Measurements from ENCODE around the gene CRYBB3. TPM values are rescaled to one million over a fixed set of nuclear protein-coding genes. Genes with fewer than 3 reads are reported as not detected.
A peak's percentile ranks its signal among the peaks of the same experiment; 100 is the strongest.
"Not testable (repeated sequence)": the region's sequence is repeated elsewhere in the genome, so short reads cannot be mapped to it uniquely, and the experiment has no call there.

The CRYBB3 gene
- total RNA-seq, 2 experiments from 2014 or later, result 0.26 to 0.35 TPM

- Mint-ChIP-seq H3K36me3 (no peaks in the 10 kb centered on the region), H3K4me3 (no peak overlapping the region), H3K9me3 (peaks cover 4% of the 10 kb centered on the region), H3K27ac (no peak overlapping the region), H3K27me3 (peaks cover 12% of the 10 kb centered on the region), H3K4me1 (peaks cover 2% of the 10 kb centered on the region)
- no peak for DNase-seq
These were observed 9.3 kb downstream of the CRYBB3 start for GRCh38 chr22:25208743-25209505.

GRCh38 chr22:25210793-25211192 lies 11.1 kb downstream of the CRYBB3 start:
- no peak overlapping the region for H3K27ac Mint-ChIP-seq
- H3K36me3 Mint-ChIP-seq, result no peaks in the 10 kb centered on the region
- H3K27me3 Mint-ChIP-seq, result peaks cover 14% of the 10 kb centered on the region
- DNase-seq, result no peak
- peaks cover 2% of the 10 kb centered on the region for H3K4me1 Mint-ChIP-seq
- no peak overlapping the region for H3K4me3 Mint-ChIP-seq
- peaks cover 4% of the 10 kb centered on the region for H3K9me3 Mint-ChIP-seq

- Mint-ChIP-seq H3K36me3 (no peaks in the 10 kb centered on the region), H3K27me3 (peaks cover 18% of the 10 kb centered on the region), H3K4me3 (no peak overlapping the region), H3K9me3 (peaks cover 4% of the 10 kb centered on the region), H3K4me1 (peaks cover 2% of the 10 kb centered on the region), H3K27ac (no peak overlapping the region)
- DNase-seq, result no peak
These were observed 12.7 kb downstream of the CRYBB3 start for GRCh38 chr22:25212337-25212736.

- peaks cover 4% of the 10 kb centered on the region for H3K9me3 Mint-ChIP-seq
- DNase-seq, result no peak
- H3K36me3 Mint-ChIP-seq, result no peaks in the 10 kb centered on the region
- H3K27ac Mint-ChIP-seq, result no peak overlapping the region
- peaks cover 18% of the 10 kb centered on the region for H3K27me3 Mint-ChIP-seq
- peaks cover 2% of the 10 kb centered on the region for H3K4me1 Mint-ChIP-seq
- no peak overlapping the region for H3K4me3 Mint-ChIP-seq
These were observed 13.6 kb downstream of the CRYBB3 start for GRCh38 chr22:25213221-25213620.

GRCh38 chr22:25216230-25216629 lies 16.6 kb downstream of the CRYBB3 start:
- H3K9me3 Mint-ChIP-seq, result peaks cover 4% of the 10 kb centered on the region
- no peak overlapping the region for H3K4me3 Mint-ChIP-seq
- no peaks in the 10 kb centered on the region for H3K36me3 Mint-ChIP-seq
- H3K4me1 Mint-ChIP-seq, result peaks cover 2% of the 10 kb centered on the region
- peaks cover 18% of the 10 kb centered on the region for H3K27me3 Mint-ChIP-seq
- no peak overlapping the region for H3K27ac Mint-ChIP-seq
- DNase-seq, result no peak

GRCh38 chr22:25219211-25219689 lies 19.6 kb downstream of the CRYBB3 start, which contains the start of gene CRYBB2:
TSS of gene CRYBB2 (plus strand) at chr22:25219639. CDS start at chr22:25221430, 1,791 bp downstream.
- no peak within 1 kb of the TSS for H3K27ac Mint-ChIP-seq
- H3K4me3 Mint-ChIP-seq, result no peak within 1 kb of the TSS
- H3K36me3 Mint-ChIP-seq, result no peaks in the 10 kb centered on the region
- H3K27me3 Mint-ChIP-seq, result peaks cover 10% of the 10 kb centered on the region
- no peak for DNase-seq
- H3K9me3 Mint-ChIP-seq, result no peaks in the 10 kb centered on the region
- no peaks in the 10 kb centered on the region for H3K4me1 Mint-ChIP-seq

GRCh38 chr22:25219948-25220442 lies 20.3 kb downstream of the CRYBB3 start:
- H3K36me3 Mint-ChIP-seq, result no peaks in the 10 kb centered on the region
- no peaks in the 10 kb centered on the region for H3K9me3 Mint-ChIP-seq
- H3K27me3 Mint-ChIP-seq, result peaks cover 10% of the 10 kb centered on the region
- DNase-seq, result no peak
- H3K4me1 Mint-ChIP-seq, result no peaks in the 10 kb centered on the region
- H3K27ac Mint-ChIP-seq, result no peak overlapping the region
- no peak overlapping the region for H3K4me3 Mint-ChIP-seq

GRCh38 chr22:25221790-25222189 lies 22.1 kb downstream of the CRYBB3 start:
- Mint-ChIP-seq H3K4me3 (no peak overlapping the region), H3K27me3 (peaks cover 4% of the 10 kb centered on the region), H3K9me3 (no peaks in the 10 kb centered on the region), H3K36me3 (no peaks in the 10 kb centered on the region), H3K27ac (no peak overlapping the region), H3K4me1 (no peaks in the 10 kb centered on the region)
- no peak for DNase-seq

GRCh38 chr22:25223269-25223850 lies 23.7 kb downstream of the CRYBB3 start:
- Mint-ChIP-seq H3K27me3 (peaks cover 4% of the 10 kb centered on the region), H3K4me1 (no peaks in the 10 kb centered on the region), H3K27ac (no peak overlapping the region), H3K36me3 (no peaks in the 10 kb centered on the region), H3K9me3 (no peaks in the 10 kb centered on the region), H3K4me3 (no peak overlapping the region)
- no peak for DNase-seq

- no peaks in the 10 kb centered on the region for H3K36me3 Mint-ChIP-seq
- no peaks in the 10 kb centered on the region for H3K9me3 Mint-ChIP-seq
- H3K4me3 Mint-ChIP-seq, result no peak overlapping the region
- DNase-seq, result no peak
- H3K27ac Mint-ChIP-seq, result no peak overlapping the region
- peaks cover 25% of the 10 kb centered on the region for H3K27me3 Mint-ChIP-seq
- no peaks in the 10 kb centered on the region for H3K4me1 Mint-ChIP-seq
These were observed 29.2 kb downstream of the CRYBB3 start for GRCh38 chr22:25228822-25229221.

GRCh38 chr22:25230760-25231159 lies 31.1 kb downstream of the CRYBB3 start:
- not testable (repeated sequence) for H3K4me3 Mint-ChIP-seq, H3K4me1 Mint-ChIP-seq, H3K36me3 Mint-ChIP-seq, DNase-seq, H3K9me3 Mint-ChIP-seq, H3K27ac Mint-ChIP-seq
- H3K27me3 Mint-ChIP-seq, result peaks cover 41% of the 10 kb centered on the region

- no peaks in the 10 kb centered on the region for H3K9me3 Mint-ChIP-seq
- peaks cover 52% of the 10 kb centered on the region for H3K27me3 Mint-ChIP-seq
- no peaks in the 10 kb centered on the region for H3K36me3 Mint-ChIP-seq
- H3K4me3 Mint-ChIP-seq, result no peak overlapping the region
- DNase-seq, result no peak
- no peak overlapping the region for H3K27ac Mint-ChIP-seq
- H3K4me1 Mint-ChIP-seq, result peaks cover 4% of the 10 kb centered on the region
These were observed 32.6 kb downstream of the CRYBB3 start for GRCh38 chr22:25232301-25232700.

- H3K27ac Mint-ChIP-seq, H3K4me3 Mint-ChIP-seq, DNase-seq, H3K9me3 Mint-ChIP-seq, H3K36me3 Mint-ChIP-seq, H3K4me1 Mint-ChIP-seq: not testable (repeated sequence)
- H3K27me3 Mint-ChIP-seq, result peaks cover 58% of the 10 kb centered on the region
These were observed 34.0 kb downstream of the CRYBB3 start for GRCh38 chr22:25233706-25234105.

GRCh38 chr22:25235547-25236290 lies 36.1 kb downstream of the CRYBB3 start:
- H3K27me3 Mint-ChIP-seq, result peaks cover 63% of the 10 kb centered on the region
- peak; percentile 80 for DNase-seq
- H3K9me3 Mint-ChIP-seq, result no peaks in the 10 kb centered on the region
- H3K27ac Mint-ChIP-seq, result no peak overlapping the region
- no peaks in the 10 kb centered on the region for H3K36me3 Mint-ChIP-seq
- H3K4me3 Mint-ChIP-seq, result no peak overlapping the region
- peaks cover 4% of the 10 kb centered on the region for H3K4me1 Mint-ChIP-seq

- Mint-ChIP-seq H3K4me1 (peaks cover 4% of the 10 kb centered on the region), H3K27me3 (peaks cover 62% of the 10 kb centered on the region), H3K9me3 (no peaks in the 10 kb centered on the region), H3K4me3 (no peak overlapping the region), H3K36me3 (no peaks in the 10 kb centered on the region), H3K27ac (no peak overlapping the region)
- DNase-seq, result no peak
These were observed 36.8 kb downstream of the CRYBB3 start for GRCh38 chr22:25236417-25236816.
